Ovary (tissue), 3 donors: ENCODE measurements around the gene PSMC1.

Experiments
- CTCF ChIP-seq, 3 donors: fragments of 450-650 bp in 2 of 3; fragments of 200-600 bp in 1 of 3; IDR thresholded peaks; one replicate each; pipeline versions ENCODE4 v1.5.1 to v1.8.0; 2016 to 2022; ENCODE audit warnings: antibody characterized with exemption in 3 of 3, mild to moderate bottlenecking in 1 of 3
- POLR2A ChIP-seq: fragments of 450-650 bp; IDR thresholded peaks from one replicate; pipeline ENCODE4 v1.6.1; 2017; ENCODE audit warnings: antibody characterized with exemption, mild to moderate bottlenecking, moderate library complexity
- donor health status: DM: no; HTN: no; CAD: no.

- TF ChIP-seq POLR2A (no peak), CTCF (IDR thresholded peaks at IDR 0.05) (no peak)
Observed at GRCh38 chr14:90256354-90257131, at the start of gene PSMC1.
